ENCODE measurements around the gene SLC4A4.

The SLC4A4 gene

GRCh38 chr4:71338846-71339593, at the start of gene SLC4A4:
Gene SLC4A4 (plus strand): TSS chr4:71339020.
- no peak for DNase-seq (ENCODE audit: low read depth, low spot score)
- no peak within 1 kb of the TSS for H3K27ac ChIP-seq

DNA sequence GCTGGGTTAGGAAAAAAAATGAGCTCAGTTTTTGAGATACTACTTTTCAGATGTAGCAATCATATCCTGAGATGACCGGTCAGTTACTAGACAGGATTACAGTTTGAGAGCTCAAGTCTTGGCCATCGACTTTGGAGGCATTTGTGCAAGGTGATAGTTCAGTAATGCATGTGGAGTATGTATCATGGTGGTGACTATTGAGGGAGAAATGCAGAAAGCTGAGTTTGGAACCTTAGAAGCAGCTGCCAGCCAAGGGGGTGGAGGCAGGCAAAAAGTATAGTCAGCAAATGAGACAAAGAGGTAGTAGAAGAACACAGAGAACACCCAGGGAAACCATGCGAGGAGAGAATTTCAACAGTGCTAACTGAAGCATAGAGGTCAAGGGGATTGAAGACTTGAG, 48.7 kb upstream of the SLC4A4 start:
- DNase-seq (ENCODE audit: low read depth, low spot score), result no peak
- peak overlapping the region; percentile 22 for H3K27ac ChIP-seq

DNA sequence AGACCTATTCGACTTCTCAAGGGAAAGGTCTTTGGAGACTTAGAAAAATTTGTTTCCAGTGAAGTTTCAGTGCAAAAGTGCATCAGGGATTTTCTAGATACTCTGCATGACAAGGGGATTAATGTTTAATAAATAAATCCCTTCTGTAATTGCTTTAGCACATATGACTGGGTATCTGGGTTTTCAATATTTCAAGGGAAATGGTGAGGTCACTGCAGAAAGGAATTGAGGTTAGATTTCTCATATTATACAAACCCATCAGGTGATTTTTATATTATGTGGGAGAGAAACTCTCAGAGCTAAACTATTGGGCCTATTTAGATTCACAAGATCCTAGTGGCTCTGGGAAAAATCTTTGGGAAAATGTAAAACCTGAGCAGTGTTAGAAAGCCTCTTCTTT, 48.3 kb upstream of the SLC4A4 start:
- H3K27ac ChIP-seq, result peak overlapping the region; percentile 10
- no peak for DNase-seq (ENCODE audit: low read depth, low spot score)

GRCh38 chr4:71292228-71292627, 46.6 kb upstream of the SLC4A4 start:
- no peak overlapping the region for H3K27ac ChIP-seq
- DNase-seq (ENCODE audit: low read depth, low spot score), result no peak

DNA sequence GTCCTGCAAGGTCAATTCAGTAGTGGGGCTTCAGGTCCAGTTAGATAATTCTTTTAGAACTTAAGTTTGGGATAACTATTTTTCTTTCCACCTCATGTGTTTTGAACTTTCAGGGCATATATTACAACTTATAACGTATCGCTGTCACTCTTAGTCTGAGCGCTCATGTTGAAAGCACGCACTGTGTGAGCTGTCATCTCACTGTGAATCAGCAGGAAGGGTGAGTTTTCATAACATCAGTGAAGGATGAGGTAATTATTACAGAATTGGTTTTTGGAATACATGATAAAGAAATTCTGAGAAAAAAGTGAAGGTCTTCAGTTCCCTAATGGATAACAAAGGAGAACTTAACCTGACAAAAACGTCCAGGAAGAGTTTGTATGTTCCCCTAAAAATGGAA, 45.1 kb upstream of the SLC4A4 start:
- H3K27ac ChIP-seq, result peak overlapping the region; percentile 11
- DNase-seq (ENCODE audit: low read depth, low spot score), result no peak

DNA sequence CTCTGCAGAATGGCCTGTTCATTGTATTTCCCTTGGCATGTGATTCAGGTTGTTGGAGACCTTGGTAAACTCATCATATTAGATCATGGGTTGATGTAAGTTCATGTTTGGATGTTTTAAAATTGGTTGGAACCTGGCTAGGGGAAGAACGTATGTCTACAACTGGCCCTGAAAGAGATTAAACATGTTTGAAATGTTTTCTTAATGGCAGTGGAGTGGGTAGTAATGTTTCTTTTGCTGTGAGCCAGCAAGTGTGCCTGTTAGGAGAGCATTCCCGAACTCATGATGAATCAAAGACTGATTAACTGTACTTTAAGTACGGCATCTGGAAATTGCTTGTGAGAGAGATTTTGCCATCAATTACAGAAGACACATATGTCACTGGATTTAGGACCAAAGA, 44.5 kb upstream of the SLC4A4 start:
- no peak for DNase-seq (ENCODE audit: low read depth, low spot score)
- H3K27ac ChIP-seq, result peak overlapping the region; percentile 11

GRCh38 chr4:71296945-71297344, 41.9 kb upstream of the SLC4A4 start:
- DNase-seq (ENCODE audit: low read depth, low spot score), result no peak
- H3K27ac ChIP-seq, result no peak overlapping the region

GRCh38 chr4:71300362-71300761, 38.5 kb upstream of the SLC4A4 start:
- DNase-seq (ENCODE audit: low read depth, low spot score), result no peak
- no peak overlapping the region for H3K27ac ChIP-seq

DNA sequence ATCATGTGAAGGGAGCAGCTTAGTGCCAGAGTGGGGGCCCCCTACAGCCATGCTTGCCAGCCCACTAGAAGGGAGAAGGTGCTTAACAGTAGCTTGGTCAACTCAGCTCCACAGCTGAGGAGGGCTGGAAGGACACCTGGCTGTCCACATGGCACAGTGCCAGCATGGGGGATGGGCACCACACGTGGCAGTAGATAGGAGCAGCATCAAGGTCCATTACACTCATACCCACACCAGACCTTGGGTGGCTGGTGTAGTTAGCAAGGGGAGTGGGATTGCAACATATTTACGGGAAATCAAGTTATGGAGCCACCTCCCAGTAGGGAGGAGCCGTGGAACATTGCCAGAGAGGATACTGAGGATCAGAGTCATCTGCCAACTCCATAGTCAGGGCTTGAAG, 37.9 kb upstream of the SLC4A4 start:
- no peak overlapping the region for H3K27ac ChIP-seq
- DNase-seq (ENCODE audit: low read depth, low spot score), result no peak

DNA sequence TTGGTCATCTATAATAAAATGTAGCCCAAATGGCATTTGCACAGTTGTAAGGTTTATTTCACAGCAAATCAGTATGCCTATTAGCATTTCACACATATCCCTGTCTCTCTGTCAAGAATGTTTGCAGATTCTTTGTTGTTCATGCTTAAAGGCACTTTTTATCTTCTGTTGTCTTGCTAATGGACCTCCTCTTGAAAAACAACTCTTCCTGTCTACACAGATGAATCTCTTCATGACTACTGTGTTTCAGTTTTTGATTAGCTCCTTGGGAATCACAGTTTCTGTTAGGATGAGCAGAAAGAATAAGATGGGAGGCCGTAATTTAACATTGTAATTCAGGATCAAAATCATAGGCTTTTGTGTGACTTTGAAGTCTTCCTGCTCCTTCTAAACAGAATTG, 35.5 kb upstream of the SLC4A4 start:
- no peak overlapping the region for H3K27ac ChIP-seq

DNA sequence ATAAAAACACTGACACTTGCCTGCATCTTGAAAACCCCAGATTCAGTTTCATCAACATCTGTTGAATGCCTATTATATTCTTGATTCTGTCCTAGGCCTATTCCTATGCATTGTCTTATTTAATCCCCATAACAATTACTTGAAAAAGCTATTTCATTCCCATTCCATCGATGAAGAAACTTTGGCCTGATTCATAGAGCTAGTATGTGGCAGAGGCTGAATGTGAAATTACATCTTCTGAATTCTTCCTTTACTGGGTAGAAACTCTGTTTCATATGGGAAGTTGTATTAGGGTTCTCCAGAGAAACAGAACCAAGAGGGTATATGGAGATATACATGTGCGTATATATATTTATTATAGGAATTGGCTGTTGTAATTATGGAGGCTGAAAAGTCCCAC, 35.0 kb upstream of the SLC4A4 start:
- H3K27ac ChIP-seq, result peak overlapping the region; percentile 15
- no peak for DNase-seq (ENCODE audit: low read depth, low spot score)

More for the DNA sequence above, 35.5 kb upstream of the SLC4A4 start:
- no peak for DNase-seq (ENCODE audit: low read depth, low spot score)

DNA sequence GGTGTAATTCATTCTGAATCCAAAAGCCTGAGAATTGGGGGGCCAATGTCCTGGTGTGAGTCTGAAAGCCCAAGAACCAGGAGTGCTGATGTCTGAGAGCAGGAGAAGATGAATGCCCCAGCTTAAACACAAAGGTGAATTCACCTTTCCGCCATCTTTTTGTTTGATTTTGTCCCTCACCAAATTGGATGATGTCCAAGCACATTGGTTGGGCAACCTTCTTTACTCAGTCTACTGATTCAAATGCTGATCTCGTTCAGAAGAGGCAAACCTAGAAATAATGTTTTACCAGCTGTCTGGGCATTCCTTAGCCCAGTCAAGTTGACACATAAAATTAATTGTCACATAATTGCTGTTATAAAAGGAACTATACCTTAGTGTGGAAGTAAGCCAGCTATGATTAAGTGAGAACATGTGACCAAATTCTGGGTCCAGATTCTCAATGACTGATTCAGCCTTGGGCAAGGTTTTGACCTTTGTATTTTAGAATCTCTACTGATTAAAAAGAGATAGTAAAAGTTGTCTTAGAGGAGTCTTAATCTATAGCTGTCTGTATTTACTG, 34.5 kb upstream of the SLC4A4 start:
- peak overlapping the region; percentile 15 for H3K27ac ChIP-seq
- no peak for DNase-seq (ENCODE audit: low read depth, low spot score)

GRCh38 chr4:71307729-71308128, 31.1 kb upstream of the SLC4A4 start:
- no peak for DNase-seq (ENCODE audit: low read depth, low spot score)
- H3K27ac ChIP-seq, result no peak overlapping the region

DNA sequence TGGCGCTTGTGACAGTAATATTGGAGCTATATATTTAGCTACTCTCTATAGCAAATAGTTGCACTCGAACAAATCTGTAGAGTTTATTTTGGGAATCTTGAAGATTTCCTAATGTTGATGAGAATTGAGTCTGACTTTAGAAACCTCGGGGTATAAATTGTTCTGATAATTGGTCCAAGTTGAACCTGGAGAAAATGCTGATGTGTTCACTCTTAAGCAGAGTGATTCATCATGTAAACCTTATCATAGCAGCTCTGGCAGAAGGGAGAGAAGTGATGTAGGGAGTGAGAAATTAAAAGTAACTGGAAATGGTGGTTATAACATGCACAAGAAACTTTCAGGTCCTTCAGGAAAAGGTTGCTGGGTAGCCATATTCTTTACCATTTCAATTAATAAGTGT, 16.4 kb upstream of the SLC4A4 start:
- no peak overlapping the region for H3K27ac ChIP-seq
- no peak for DNase-seq (ENCODE audit: low read depth, low spot score)

DNA sequence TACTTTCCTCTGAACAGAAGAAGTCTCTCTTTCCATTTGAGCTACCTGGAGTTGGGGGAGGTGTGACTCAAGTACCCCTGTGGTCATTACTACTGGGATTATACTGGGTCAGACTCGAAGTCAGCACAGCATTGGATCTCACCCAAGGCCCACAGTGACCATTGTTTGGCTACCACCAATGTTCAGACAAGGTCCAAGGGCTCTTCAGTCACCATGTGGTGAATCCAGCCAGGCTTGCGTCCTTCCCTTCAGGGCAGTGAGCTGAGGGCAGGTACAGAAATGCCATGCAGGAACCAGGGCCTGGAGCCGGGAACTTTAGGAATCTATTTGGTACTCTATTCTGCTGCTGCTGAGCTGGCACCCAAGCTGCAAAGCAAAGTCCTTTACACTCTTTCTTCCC, 5.5 kb upstream of the SLC4A4 start:
- DNase-seq (ENCODE audit: low read depth, low spot score), result no peak

DNA sequence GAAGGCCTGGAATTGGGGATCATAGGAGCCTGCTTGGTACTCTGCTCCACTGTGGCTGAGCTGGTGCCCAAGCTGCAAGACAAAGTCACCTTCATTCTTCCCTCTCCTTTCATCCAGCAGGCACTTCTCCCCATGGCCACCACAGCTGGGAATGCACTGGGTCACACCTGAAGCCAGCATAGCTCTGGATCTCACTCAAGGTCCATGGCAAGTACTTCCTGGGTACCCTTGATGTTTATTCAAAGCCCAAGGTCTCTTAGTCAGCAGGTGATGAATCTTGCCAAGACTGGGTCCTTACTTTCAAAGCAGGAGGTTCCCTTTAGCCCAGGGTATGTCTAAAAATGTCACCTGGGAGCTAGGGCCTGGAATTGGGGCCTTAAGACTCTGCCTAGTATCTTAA, 4.9 kb upstream of the SLC4A4 start:
- peak overlapping the region; percentile 44 for H3K27ac ChIP-seq
- no peak for DNase-seq (ENCODE audit: low read depth, low spot score)

More for the DNA sequence above, 5.5 kb upstream of the SLC4A4 start:
- H3K27ac ChIP-seq, result no peak overlapping the region

DNA sequence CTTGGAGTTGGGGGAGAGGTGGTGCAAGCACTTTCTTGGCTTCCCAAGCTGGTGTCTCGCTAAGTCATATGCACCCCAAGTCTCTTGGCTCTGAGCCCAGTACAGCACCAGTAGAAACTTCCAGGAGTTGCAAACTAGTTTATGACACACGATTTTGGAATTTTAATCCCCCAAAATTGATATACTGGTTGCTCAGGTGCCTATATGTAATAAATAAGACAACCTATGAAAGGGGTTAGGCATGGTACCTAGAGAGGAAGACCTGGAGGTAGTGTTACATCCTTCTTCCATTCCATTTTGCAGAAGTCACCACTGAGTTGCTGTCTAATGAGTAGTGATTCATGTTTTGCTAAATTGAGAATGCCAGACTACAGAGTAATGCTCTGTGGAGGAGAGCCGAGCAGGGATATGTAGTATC, 4.3 kb upstream of the SLC4A4 start:
- peak overlapping the region; percentile 44 for H3K27ac ChIP-seq
- peak; percentile 48 for DNase-seq (ENCODE audit: low read depth, low spot score)

DNA sequence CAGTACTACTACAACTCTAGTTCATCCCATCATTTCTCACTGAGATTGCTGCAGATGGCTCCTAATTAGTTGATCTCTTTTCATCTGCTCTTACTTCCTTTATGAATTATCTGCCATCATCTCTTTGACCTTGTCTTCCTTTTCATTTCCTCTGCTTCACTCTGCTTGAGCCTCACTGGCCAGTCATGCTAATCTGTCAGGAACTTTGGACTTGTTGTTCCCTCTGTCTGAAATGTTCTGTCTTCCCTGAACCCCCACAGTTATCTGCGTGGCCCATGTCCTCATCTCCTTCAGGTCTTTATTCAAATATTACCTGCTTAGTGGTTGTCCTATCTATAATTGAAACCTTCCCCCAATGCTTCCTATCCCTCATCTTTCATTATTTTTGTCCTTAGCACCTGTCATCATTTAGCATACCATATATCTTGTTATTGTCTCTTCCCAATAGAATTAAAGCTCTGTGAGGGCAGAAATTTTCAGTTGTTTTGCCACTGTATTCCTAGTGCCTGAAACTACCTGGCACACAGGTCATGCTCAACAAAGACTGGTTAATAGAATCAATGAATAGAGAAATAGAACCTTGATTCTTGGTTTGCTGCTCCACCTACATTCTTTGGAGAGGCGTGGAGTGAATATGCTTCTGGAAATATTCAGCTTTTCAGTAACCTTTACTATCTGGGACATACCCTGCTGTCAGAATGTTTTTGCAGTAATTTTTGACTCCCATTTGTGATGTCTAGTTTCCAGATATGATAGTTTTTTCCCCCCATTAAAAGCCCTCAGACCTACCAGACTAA, 5.0 kb downstream of the SLC4A4 start:
- DNase-seq (ENCODE audit: low read depth, low spot score), result no peak
- H3K27ac ChIP-seq, result no peak overlapping the region

- no peak for DNase-seq (ENCODE audit: low read depth, low spot score)
- no peak overlapping the region for H3K27ac ChIP-seq
Measured at GRCh38 chr4:71346710-71347109, 7.9 kb downstream of the SLC4A4 start.

GRCh38 chr4:71348586-71348985, 9.8 kb downstream of the SLC4A4 start:
- DNase-seq (ENCODE audit: low read depth, low spot score), result no peak
- no peak overlapping the region for H3K27ac ChIP-seq

DNA sequence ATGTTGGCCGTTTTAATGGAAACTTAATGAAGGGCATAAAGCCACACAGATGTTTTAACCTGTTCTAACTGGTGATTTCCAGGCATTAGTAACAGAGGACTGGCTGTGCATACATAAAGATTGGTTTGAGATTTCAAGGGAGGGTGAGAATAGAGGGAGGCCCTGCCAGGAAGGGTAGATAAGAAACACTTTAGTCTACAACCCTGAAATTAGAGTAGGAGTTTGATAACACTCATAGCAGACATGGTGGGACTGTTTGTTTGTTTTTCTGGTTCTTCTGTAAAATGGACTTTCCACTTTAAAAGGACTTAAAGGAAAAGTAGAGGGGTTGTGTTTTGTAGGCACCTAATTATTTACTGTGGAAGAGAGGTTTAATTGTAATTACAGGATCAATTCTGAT, 16.2 kb downstream of the SLC4A4 start:
- no peak overlapping the region for H3K27ac ChIP-seq
- no peak for DNase-seq (ENCODE audit: low read depth, low spot score)

All from epithelial cell of prostate (primary cell).